ENCODE results near the gene RAB28.
"Not testable (repeated sequence)": the region's sequence is repeated elsewhere in the genome, so short reads cannot be mapped to it uniquely, and the experiment has no call there.

RAB28 gene

GRCh38 chr4:13445841-13446790 lies 38.0 kb downstream of the RAB28 start:
- DNase-seq, result no peak

GRCh38 chr4:13441506-13441905 lies 42.6 kb downstream of the RAB28 start:
- DNase-seq, result no peak

GRCh38 chr4:13436962-13437361 lies 47.2 kb downstream of the RAB28 start:
- DNase-seq, result no peak

GRCh38 chr4:13432453-13432852 lies 51.7 kb downstream of the RAB28 start:
- no peak for DNase-seq

- DNase-seq, result no peak
Observed at GRCh38 chr4:13430834-13431568, 53.1 kb downstream of the RAB28 start.

- DNase-seq, result no peak
Observed at GRCh38 chr4:13427599-13428325, 56.4 kb downstream of the RAB28 start.

- DNase-seq, result no peak
Observed at GRCh38 chr4:13415068-13415785, 68.9 kb downstream of the RAB28 start.

- DNase-seq, result no peak
Observed at GRCh38 chr4:13413729-13414437, 70.3 kb downstream of the RAB28 start.

- no peak for DNase-seq
Observed at GRCh38 chr4:13411942-13412341, 72.2 kb downstream of the RAB28 start.

- no peak for DNase-seq
Observed at GRCh38 chr4:13409324-13409723, 74.8 kb downstream of the RAB28 start.

- DNase-seq, result not testable (repeated sequence)
Observed at GRCh38 chr4:13406156-13406555, 78.0 kb downstream of the RAB28 start.

GRCh38 chr4:13403833-13404232 lies 80.3 kb downstream of the RAB28 start:
- DNase-seq, result no peak

GRCh38 chr4:13403326-13403725 lies 80.8 kb downstream of the RAB28 start:
- no peak for DNase-seq

GRCh38 chr4:13399257-13399656 lies 84.9 kb downstream of the RAB28 start:
- DNase-seq, result no peak

- DNase-seq, result no peak
Observed at GRCh38 chr4:13396161-13396560, 88.0 kb downstream of the RAB28 start.

GRCh38 chr4:13389901-13390300 lies 94.2 kb downstream of the RAB28 start:
- DNase-seq, result not testable (repeated sequence)

GRCh38 chr4:13386405-13387107 lies 97.6 kb downstream of the RAB28 start:
- no peak for DNase-seq

- no peak for DNase-seq
Observed at GRCh38 chr4:13384055-13384454, 100.1 kb downstream of the RAB28 start.

- no peak for DNase-seq
Observed at GRCh38 chr4:13378973-13379759, 105.0 kb downstream of the RAB28 start.

- no peak for DNase-seq
Observed at GRCh38 chr4:13371048-13371447, 113.1 kb downstream of the RAB28 start.
